ENCODE measurements around the gene CYS1. TPM values are rescaled to one million over a fixed set of nuclear protein-coding genes. Genes with fewer than 3 reads are reported as not detected.
A peak's percentile ranks its signal among the peaks of the same experiment; 100 is the strongest.

CYS1 gene
- total RNA-seq, 4 donors from 2014 or later = 1.1 to 7.4 (median 2.0) TPM

- no peak for DNase-seq
- intact Hi-C loops (cut with DNase I; ENCODE audit: low total_unique reads) = no loop called here
Measured at GRCh38 chr2:10125842-10126631, 45.8 kb upstream of the CYS1 start.

GRCh38 chr2:10124538-10125045, 44.4 kb upstream of the CYS1 start:
- TF ChIP-seq POLR2A (IDR thresholded peaks at IDR 0.05) (no peak), CTCF (IDR thresholded peaks at IDR 0.05) (peak; percentile 64 to 83 (median 77))
- 7 to 11% methylated on average over 5 of the region's 5 CpGs for WGBS, 2 donors (ENCODE audit: low coverage in 1 of 2)
- no peaks in the 10 kb centered on the region for H3K36me3 ChIP-seq
- in situ Hi-C loops (cut with MboI; ENCODE audit: low pct_ligation_motif_present in 1 of 4, low pct_unique_long_range_greater_than_20kb in 1 of 4, low sequenced_read_pairs in 3 of 4) = loop anchor here in 2 of 4 donors (10.0 to 25.0 kb wide), 3 partner anchors 288 to 538 kb away; no protein-coding TSS in a partner anchor
- H3K9me3 ChIP-seq = no peaks in the 10 kb centered on the region
- H3K27me3 ChIP-seq = peaks cover 15% of the 10 kb centered on the region
- H3K27ac ChIP-seq = peak overlapping the region in 1 of 4 donors; percentile 87
- no peak overlapping the region for H3K4me3 ChIP-seq
- H3K4me1 ChIP-seq = peaks cover 23 to 63% (median 44%) of the 10 kb centered on the region in 4 donors
- peak; percentile 31 for DNase-seq
- intact Hi-C loops (cut with DNase I; ENCODE audit: low total_unique reads) = loop anchor here (5.0 kb wide), 1 partner anchor 313 kb away; no protein-coding TSS in a partner anchor

More at GRCh38 chr2:10125842-10126631, 45.8 kb upstream of the CYS1 start:
- H3K27me3 ChIP-seq = peaks cover 15% of the 10 kb centered on the region
- peaks cover 19 to 56% (median 39%) of the 10 kb centered on the region in 4 donors for H3K4me1 ChIP-seq
- in situ Hi-C loops (cut with MboI; ENCODE audit: low pct_ligation_motif_present in 1 of 4, low pct_unique_long_range_greater_than_20kb in 1 of 4, low sequenced_read_pairs in 3 of 4) = loop anchor here in 2 of 4 donors (10.0 to 25.0 kb wide), 3 partner anchors 286 to 536 kb away; no protein-coding TSS in a partner anchor
- no peak overlapping the region for H3K4me3 ChIP-seq
- H3K36me3 ChIP-seq = no peaks in the 10 kb centered on the region
- TF ChIP-seq POLR2AphosphoS5 (IDR thresholded peaks at IDR 0.05) (no peak), EP300 (IDR thresholded peaks at IDR 0.05; ENCODE audit: low read depth) (no peak), POLR2A (IDR thresholded peaks at IDR 0.05) (no peak), CTCF (IDR thresholded peaks at IDR 0.05) (no peak)
- 23 to 57% methylated on average over 3 to 6 of the region's 6 CpGs for WGBS, 2 donors (ENCODE audit: low coverage in 1 of 2)
- H3K9me3 ChIP-seq = no peaks in the 10 kb centered on the region
- peak overlapping the region in 3 of 4 donors; percentile 25 to 87 (median 61) for H3K27ac ChIP-seq

GRCh38 chr2:10123281-10123680, 43.1 kb upstream of the CYS1 start:
- in situ Hi-C loops (cut with MboI; ENCODE audit: low pct_ligation_motif_present in 1 of 4, low pct_unique_long_range_greater_than_20kb in 1 of 4, low sequenced_read_pairs in 3 of 4) = loop anchor here in 2 of 4 donors (10.0 to 25.0 kb wide), 2 partner anchors 312 to 539 kb away; no protein-coding TSS in a partner anchor
- DNase-seq = no peak
- peak overlapping the region in 2 of 4 donors; percentile 82 to 87 for H3K27ac ChIP-seq

More at GRCh38 chr2:10123281-10123680, 43.1 kb upstream of the CYS1 start:
- H3K9me3 ChIP-seq = no peaks in the 10 kb centered on the region
- H3K36me3 ChIP-seq = no peaks in the 10 kb centered on the region
- no peak for TF ChIP-seq CTCF (IDR thresholded peaks at IDR 0.05)
- TF ChIP-seq EP300 (IDR thresholded peaks at IDR 0.05; ENCODE audit: low read depth) = no peak
- TF ChIP-seq POLR2AphosphoS5 (IDR thresholded peaks at IDR 0.05) = no peak
- TF ChIP-seq POLR2A (IDR thresholded peaks at IDR 0.05) = no peak
- H3K4me1 ChIP-seq = peaks cover 23 to 63% (median 44%) of the 10 kb centered on the region in 4 donors
- peak overlapping the region in 3 of 4 donors; percentile 53 to 65 (median 65) for H3K4me3 ChIP-seq
- intact Hi-C loops (cut with DNase I; ENCODE audit: low total_unique reads) = loop anchor here (5.0 kb wide), 1 partner anchor 314 kb away; no protein-coding TSS in a partner anchor
- 4% methylated on average over 18 of the region's 18 CpGs; no CpG with 5 or more reads in 1 of the 2 donors for WGBS, 2 donors (ENCODE audit: low coverage in 1 of 2)
- H3K27me3 ChIP-seq = peaks cover 15% of the 10 kb centered on the region
